Measurements from ENCODE around the gene DAPK2.

The DAPK2 gene

GRCh38 chr15:63891079-63891767, 155.1 kb downstream of the DAPK2 start:
- ChIA-PET POLR2A (no interaction called here), CTCF (interaction anchor here (0.6 to 1.1 kb wide), 3 partner anchors 15 to 150 kb away, joined by 3 to 7 read pairs (median 3); no protein-coding TSS in a partner anchor)
- TF ChIP-seq BHLHE40 (IDR thresholded peaks at IDR 0.05; ENCODE audit: borderline replicate concordance), result no peak
- TF ChIP-seq SP1 (IDR thresholded peaks at IDR 0.05), result no peak
- TF ChIP-seq CTBP1 (IDR thresholded peaks at IDR 0.05; ENCODE audit: borderline replicate concordance), result no peak
- no peak for TF ChIP-seq SUZ12 (IDR thresholded peaks at IDR 0.05)
- no peak for TF ChIP-seq LEF1 (IDR thresholded peaks at IDR 0.05; ENCODE audit: borderline replicate concordance)
- DNase-seq (ENCODE audit: extremely low spot score), result peak; percentile 73

- no peak for DNase-seq (ENCODE audit: extremely low spot score)
- ChIA-PET POLR2A (no interaction called here), CTCF (interaction anchor here (0.6 to 1.1 kb wide), 2 partner anchors 139 to 150 kb away, joined by 3 to 7 read pairs; no protein-coding TSS in a partner anchor)
- TF ChIP-seq HDGF (IDR thresholded peaks at IDR 0.05; ENCODE audit: borderline replicate concordance) (no peak), ELF4 (IDR thresholded peaks at IDR 0.05) (no peak), SUZ12 (IDR thresholded peaks at IDR 0.05) (no peak), ZNF384 (IDR thresholded peaks at IDR 0.05) (no peak), FOXK2 (IDR thresholded peaks at IDR 0.05) (no peak), SP1 (IDR thresholded peaks at IDR 0.05) (no peak), ARNT (IDR thresholded peaks at IDR 0.05) (no peak), CTBP1 (IDR thresholded peaks at IDR 0.05; ENCODE audit: borderline replicate concordance) (no peak), PKNOX1 (IDR thresholded peaks at IDR 0.05) (no peak), TARDBP (IDR thresholded peaks at IDR 0.05) (no peak), FOXA1 (IDR thresholded peaks at IDR 0.05) (no peak), LEF1 (IDR thresholded peaks at IDR 0.05; ENCODE audit: borderline replicate concordance) (no peak), L3MBTL2 (conservative IDR thresholded peaks at IDR 0.05) (no peak)
Observed at GRCh38 chr15:63890617-63891016, 155.7 kb downstream of the DAPK2 start.

GRCh38 chr15:63889831-63890230, 156.5 kb downstream of the DAPK2 start:
- TF ChIP-seq FOXA1 (IDR thresholded peaks at IDR 0.05), result no peak
- no peak for TF ChIP-seq SUZ12 (IDR thresholded peaks at IDR 0.05)
- no peak for TF ChIP-seq LEF1 (IDR thresholded peaks at IDR 0.05; ENCODE audit: borderline replicate concordance)
- TF ChIP-seq BHLHE40 (IDR thresholded peaks at IDR 0.05; ENCODE audit: borderline replicate concordance), result no peak
- TF ChIP-seq HDGF (IDR thresholded peaks at IDR 0.05; ENCODE audit: borderline replicate concordance), result no peak
- TF ChIP-seq ELF4 (IDR thresholded peaks at IDR 0.05), result no peak
- no peak for TF ChIP-seq CTBP1 (IDR thresholded peaks at IDR 0.05; ENCODE audit: borderline replicate concordance)
- no peak for TF ChIP-seq L3MBTL2 (conservative IDR thresholded peaks at IDR 0.05)
- TF ChIP-seq FOXK2 (IDR thresholded peaks at IDR 0.05), result no peak
- no peak for TF ChIP-seq TARDBP (IDR thresholded peaks at IDR 0.05)
- no peak for TF ChIP-seq ZNF384 (IDR thresholded peaks at IDR 0.05)
- CTCF ChIA-PET, result interaction anchor here (0.5 to 1.1 kb wide), 2 partner anchors 138 to 146 kb away, joined by 3 to 7 read pairs; no protein-coding TSS in a partner anchor
- POLR2A ChIA-PET, result no interaction called here
- DNase-seq (ENCODE audit: extremely low spot score), result no peak

- ChIA-PET CTCF (no interaction called here), POLR2A (no interaction called here)
- DNase-seq (ENCODE audit: extremely low spot score), result no peak
- TF ChIP-seq ZNF384 (IDR thresholded peaks at IDR 0.05) (no peak), FOXA1 (IDR thresholded peaks at IDR 0.05) (no peak), PKNOX1 (IDR thresholded peaks at IDR 0.05) (no peak), FOXM1 (IDR thresholded peaks at IDR 0.05; ENCODE audit: borderline replicate concordance) (no peak), LEF1 (IDR thresholded peaks at IDR 0.05; ENCODE audit: borderline replicate concordance) (no peak), NFRKB (IDR thresholded peaks at IDR 0.05) (no peak), HDGF (IDR thresholded peaks at IDR 0.05; ENCODE audit: borderline replicate concordance) (no peak), TARDBP (IDR thresholded peaks at IDR 0.05) (no peak), L3MBTL2 (conservative IDR thresholded peaks at IDR 0.05) (no peak)
Observed at GRCh38 chr15:63888823-63889222, 157.5 kb downstream of the DAPK2 start.

- DNase-seq (ENCODE audit: extremely low spot score), result no peak
- TF ChIP-seq TARDBP (IDR thresholded peaks at IDR 0.05), result no peak
- no peak for TF ChIP-seq PKNOX1 (IDR thresholded peaks at IDR 0.05)
- no peak for TF ChIP-seq ZNF384 (IDR thresholded peaks at IDR 0.05)
- no peak for TF ChIP-seq LEF1 (IDR thresholded peaks at IDR 0.05; ENCODE audit: borderline replicate concordance)
- no peak for TF ChIP-seq NFRKB (IDR thresholded peaks at IDR 0.05)
- no peak for TF ChIP-seq SP1 (IDR thresholded peaks at IDR 0.05)
- TF ChIP-seq ARNT (IDR thresholded peaks at IDR 0.05), result no peak
- no peak for TF ChIP-seq FOXM1 (IDR thresholded peaks at IDR 0.05; ENCODE audit: borderline replicate concordance)
- no peak for TF ChIP-seq SUZ12 (IDR thresholded peaks at IDR 0.05)
- TF ChIP-seq L3MBTL2 (conservative IDR thresholded peaks at IDR 0.05), result no peak
- no peak for TF ChIP-seq BHLHE40 (IDR thresholded peaks at IDR 0.05; ENCODE audit: borderline replicate concordance)
- TF ChIP-seq CTBP1 (IDR thresholded peaks at IDR 0.05; ENCODE audit: borderline replicate concordance), result no peak
- TF ChIP-seq ELF4 (IDR thresholded peaks at IDR 0.05), result no peak
- no peak for TF ChIP-seq FOXK2 (IDR thresholded peaks at IDR 0.05)
- no peak for TF ChIP-seq FOXA1 (IDR thresholded peaks at IDR 0.05)
- no peak for TF ChIP-seq HDGF (IDR thresholded peaks at IDR 0.05; ENCODE audit: borderline replicate concordance)
- POLR2A ChIA-PET, result no interaction called here
- CTCF ChIA-PET, result no interaction called here
Observed at GRCh38 chr15:63888146-63888545, 158.1 kb downstream of the DAPK2 start.

- ChIA-PET POLR2A (no interaction called here), CTCF (no interaction called here)
- no peak for TF ChIP-seq PKNOX1 (IDR thresholded peaks at IDR 0.05)
- no peak for TF ChIP-seq SUZ12 (IDR thresholded peaks at IDR 0.05)
- no peak for TF ChIP-seq FOXA1 (IDR thresholded peaks at IDR 0.05)
- no peak for TF ChIP-seq ELF4 (IDR thresholded peaks at IDR 0.05)
- TF ChIP-seq ZNF384 (IDR thresholded peaks at IDR 0.05), result no peak
- no peak for TF ChIP-seq SP1 (IDR thresholded peaks at IDR 0.05)
- TF ChIP-seq NFRKB (IDR thresholded peaks at IDR 0.05), result no peak
- no peak for DNase-seq (ENCODE audit: extremely low spot score)
Observed at GRCh38 chr15:63887630-63888029, 158.7 kb downstream of the DAPK2 start.

Data from HEK293T (cell line).